Cardiac fibroblast (primary cell): ENCODE measurements around the gene INTS1.

Experiments used
- DNase-seq, 2 donors: peaks; one replicate each; pipeline versions ENCODE4 v3.0.0 to v3.0.0-alpha.2; 2010; ENCODE audit warnings: low read depth in 2 of 2
- H3K4me3 ChIP-seq, 2 donors: replicated peaks in 1 of 2; 1 replicate in 1 of 2; 2 replicates in 1 of 2; pipeline ENCODE4 v1.5.1; 2011; ENCODE audit warnings: low read depth in 2 of 2, low read length in 2 of 2, mild to moderate bottlenecking in 2 of 2, moderate library complexity in 1 of 2
- CTCF ChIP-seq: IDR thresholded peaks from one replicate; pipeline ENCODE4 v1.5.1; 2011; ENCODE audit warnings: low read depth, mild to moderate bottlenecking, low read length, inconsistent platforms

The INTS1 gene

DNA sequence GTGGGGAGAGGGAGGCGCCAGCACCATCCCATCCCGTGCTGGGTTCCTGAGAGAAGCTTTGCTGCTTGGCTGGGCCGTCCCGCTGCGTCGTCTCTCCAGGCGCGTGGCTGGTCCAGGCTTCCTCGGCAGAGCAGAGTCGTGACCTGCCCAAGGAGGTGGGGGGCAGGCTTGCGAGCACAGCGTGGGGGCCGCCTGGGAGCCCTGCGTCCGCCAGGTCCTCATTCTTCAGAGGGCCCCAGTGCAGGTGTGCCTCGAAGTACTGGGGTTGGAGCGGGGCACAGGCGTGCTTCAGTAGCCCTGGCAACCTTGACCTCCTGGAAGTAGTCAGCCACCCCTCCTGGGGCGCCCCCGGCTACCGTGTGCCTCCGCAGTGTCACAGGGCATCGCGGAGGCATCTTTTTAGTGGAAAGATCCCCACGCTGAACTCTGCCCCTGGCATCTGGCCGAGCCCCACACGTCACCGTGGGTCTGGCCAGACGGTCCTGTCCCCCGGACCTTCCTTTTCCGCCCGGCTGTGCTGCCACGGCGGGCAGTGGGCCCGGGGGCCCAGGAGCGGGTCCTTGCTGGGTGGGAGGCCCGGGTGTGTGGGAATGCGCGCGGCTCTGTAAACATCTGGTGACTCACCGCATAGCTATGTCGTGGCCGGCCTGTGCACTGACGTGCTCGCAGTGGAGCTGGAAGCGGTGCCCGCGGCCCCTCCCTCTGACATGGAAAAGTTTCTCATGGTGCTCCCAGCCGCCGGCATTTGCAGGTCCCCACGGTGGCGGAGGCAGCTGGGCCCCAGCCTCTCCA lies 32.8 kb upstream of the INTS1 start:
- TF ChIP-seq CTCF, result no peak
- H3K4me3 ChIP-seq, result peak overlapping the region; percentile 47 to 50
- DNase-seq, result peak; percentile 99 to 100

DNA sequence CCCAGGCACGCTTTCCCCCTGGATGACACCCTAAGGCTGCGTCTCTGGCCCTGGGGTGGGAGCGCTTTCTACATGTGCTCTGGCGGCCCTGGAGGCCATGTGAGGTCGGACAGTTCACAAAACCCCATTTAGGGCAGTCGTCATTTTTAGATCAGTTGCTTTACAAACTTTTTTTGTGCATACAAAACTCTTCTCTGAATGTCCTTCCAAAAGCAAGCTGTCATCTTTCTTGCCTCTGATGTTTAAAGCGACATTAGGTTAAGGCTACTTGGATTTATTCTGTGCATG lies 32.2 kb upstream of the INTS1 start:
- no peak for TF ChIP-seq CTCF
- no peak for DNase-seq
- H3K4me3 ChIP-seq, result no peak overlapping the region

DNA sequence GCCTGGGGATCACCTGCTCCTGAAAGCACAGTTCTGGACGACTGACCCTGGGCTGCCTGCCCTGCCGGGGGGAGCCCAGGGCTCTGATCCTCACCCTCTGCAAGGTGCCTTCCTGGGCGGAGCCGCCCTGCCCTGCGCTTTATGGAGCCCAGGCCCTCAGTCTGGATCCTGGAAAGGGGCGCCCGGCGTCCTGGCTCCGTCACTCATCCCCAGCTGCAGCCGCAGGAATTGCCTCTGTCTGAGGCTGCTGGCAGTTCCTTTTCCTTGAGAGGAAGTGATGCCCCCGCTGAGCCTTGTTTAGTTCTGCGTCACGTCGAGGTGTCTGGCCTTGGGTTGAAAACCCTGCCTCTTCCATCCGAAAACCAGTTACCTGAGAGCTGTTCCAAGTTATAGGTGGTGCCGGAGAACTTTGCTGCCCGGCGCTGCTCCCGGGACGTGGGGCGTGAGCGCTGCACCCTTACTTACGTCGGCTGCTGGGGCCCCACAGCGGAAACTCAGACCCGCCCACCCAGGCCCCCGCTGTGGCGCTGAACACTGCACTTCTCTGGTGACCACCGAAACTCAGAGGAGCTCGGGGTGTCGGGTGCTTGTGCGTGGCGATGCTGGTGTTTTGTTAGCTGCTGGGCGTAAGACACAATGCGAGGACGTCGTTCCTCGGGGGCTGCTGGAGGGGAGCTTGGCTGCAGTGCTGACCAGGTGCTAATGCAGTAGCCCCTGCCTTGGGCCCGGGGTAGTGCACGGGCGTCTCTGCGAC lies 31.7 kb upstream of the INTS1 start:
- no peak for TF ChIP-seq CTCF
- DNase-seq, result no peak
- H3K4me3 ChIP-seq, result no peak overlapping the region

- no peak for DNase-seq
- no peak for TF ChIP-seq CTCF
- H3K4me3 ChIP-seq, result no peak overlapping the region
These were observed 30.9 kb upstream of the INTS1 start for GRCh38 chr7:1535100-1535458.

- H3K4me3 ChIP-seq, result no peak overlapping the region
- no peak for TF ChIP-seq CTCF
- DNase-seq, result no peak
These were observed 30.3 kb upstream of the INTS1 start for GRCh38 chr7:1534330-1535099.

DNA sequence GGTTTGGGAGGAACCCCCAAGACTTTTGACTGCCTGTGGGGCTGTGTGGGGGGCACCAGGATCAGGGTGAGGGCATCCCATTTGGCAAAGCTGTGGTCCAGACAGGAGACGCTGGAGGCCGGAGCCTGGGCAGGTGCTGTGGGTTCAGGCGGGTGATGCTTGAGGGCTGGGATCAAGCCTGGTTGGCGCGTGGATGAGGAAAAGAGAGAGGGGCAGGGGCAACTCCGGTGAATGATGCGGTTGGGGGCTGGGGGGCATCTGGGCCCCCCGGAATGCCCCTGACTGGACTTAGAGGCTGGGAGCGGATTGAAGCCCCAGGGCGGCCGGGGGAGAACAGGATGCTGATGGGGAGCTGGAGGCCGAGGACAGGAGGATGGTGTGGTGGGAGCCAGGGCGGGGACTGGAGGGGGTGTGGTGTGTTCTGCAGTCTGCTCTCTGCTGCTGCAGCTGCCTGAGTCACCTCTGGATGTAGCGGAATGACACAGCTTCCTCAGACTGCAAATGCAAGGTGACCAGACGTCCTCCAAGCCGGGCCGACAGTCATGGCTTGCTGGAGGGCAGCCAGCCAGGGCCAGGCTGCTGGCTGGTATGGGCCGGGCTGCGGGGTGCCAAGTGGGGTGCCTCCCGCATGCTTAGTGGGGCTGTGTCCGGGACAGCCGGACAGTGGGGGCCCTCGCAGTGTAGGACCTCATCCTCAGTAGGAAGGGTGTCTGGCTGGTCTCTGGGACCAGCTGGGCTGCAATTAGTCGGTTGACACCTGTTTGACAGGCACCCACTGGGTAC lies 29.5 kb upstream of the INTS1 start:
- TF ChIP-seq CTCF, result no peak
- peak overlapping the region in 1 of 2 donors; percentile 72 for H3K4me3 ChIP-seq
- DNase-seq, result peak; percentile 67 to 92
